Endothelial cell of umbilical vein (primary cell): ENCODE data around the gene DHX34. TPM values are rescaled to one million over a fixed set of nuclear protein-coding genes. Genes with fewer than 3 reads are reported as not detected.

Experiments
- BruUV-seq: library from RNA; stranded (reverse); fragments of 400-500 nt; replicated peaks from 2 replicates; lab custom pipeline; 2021; lab: Mats Ljungman, UMichigan
- CTCF ChIA-PET: fragments of 300-600, 350-600 bp; sonication (Branson Sonifier 250); formaldehyde crosslinking; loops from one replicate; lab custom pipeline; 2021; ENCODE audit warnings: antibody characterized with exemption, inconsistent platforms; lab: Charles Lee
- POLR2A ChIA-PET: fragments of 300-600, 350-600 bp; sonication (Branson Sonifier 250); formaldehyde crosslinking; loops from one replicate; lab custom pipeline; 2021; ENCODE audit warnings: antibody characterized with exemption, inconsistent platforms; lab: Charles Lee
- DNase-seq: peaks from one replicate; pipeline ENCODE4 v3.0.0-alpha.2; 2011; ENCODE audit warnings: low read depth, low spot score
- FAIRE-seq: peaks from 2 replicates; lab custom pipeline; 2011; peaks lifted over from hg19 to GRCh38; lab: Jason Lieb, UNC
- H2AFZ ChIP-seq: 2 replicates; pipeline ENCODE4 v1.6.0; 2012; ENCODE audit warnings: low read depth, low read length, control low read depth, inconsistent platforms
- H3K27ac ChIP-seq: 2 replicates; pipeline ENCODE4 v1.5.1; 2011; ENCODE audit warnings: low read depth, mild to moderate bottlenecking, control low read depth, low read length, moderate library complexity; ENCODE audit not compliant: insufficient read depth
- H3K27me3 ChIP-seq, 2 experiments: 2 replicates each; pipeline versions ENCODE4 v1.6.0 to v1.6.1; 2011; ENCODE audit warnings: low read length in 2 of 2, mixed read lengths in 1 of 2; ENCODE audit not compliant: control insufficient read depth in 2 of 2, insufficient read depth in 2 of 2
- H3K36me3 ChIP-seq, 2 experiments: 2 replicates in 1 of 2; 3 replicates in 1 of 2; pipeline ENCODE4 v1.5.1; 2011; ENCODE audit warnings: low read length in 2 of 2, mild to moderate bottlenecking in 1 of 2, moderate library complexity in 1 of 2; ENCODE audit not compliant: control insufficient read depth in 2 of 2, insufficient read depth in 2 of 2; ENCODE audit errors: extremely low read depth in 1 of 2
- H3K4me1 ChIP-seq: 3 replicates; pipeline ENCODE4 v1.5.1; 2011; ENCODE audit warnings: mild to moderate bottlenecking, low read length; ENCODE audit not compliant: control insufficient read depth, insufficient read depth; ENCODE audit errors: extremely low read depth
- H3K4me2 ChIP-seq: 2 replicates; pipeline ENCODE4 v1.6.1; 2011; ENCODE audit warnings: low read length, control low read depth, mixed read lengths; ENCODE audit not compliant: insufficient read depth
- H3K4me3 ChIP-seq, 3 experiments: fragments of 200-600 bp in 1 of 3; sonication (generic), shearing (Covaris generic) in 1 of 3; replicated peaks in 1 of 3; 2 replicates each; pipeline ENCODE4 v1.5.1; 2011 to 2016; ENCODE audit warnings: control low read depth in 3 of 3, low read length in 3 of 3, mild to moderate bottlenecking in 2 of 3, inconsistent platforms in 1 of 3, low read depth in 1 of 3, moderate library complexity in 1 of 3; ENCODE audit not compliant: insufficient read depth in 1 of 3
- H3K79me2 ChIP-seq: 2 replicates; pipeline ENCODE4 v1.6.0; 2012; ENCODE audit warnings: low read length, inconsistent platforms; ENCODE audit not compliant: control insufficient read depth, insufficient read depth
- H3K9ac ChIP-seq: replicated peaks from 2 replicates; pipeline ENCODE3; 2011; ENCODE audit warnings: low read length, control low read depth; ENCODE audit not compliant: insufficient read depth; ENCODE audit errors: extremely low read depth
- H3K9me1 ChIP-seq: replicated peaks from 3 replicates; pipeline ENCODE4 v1.6.0; 2011; ENCODE audit warnings: mild to moderate bottlenecking, low read length; ENCODE audit not compliant: control insufficient read depth, insufficient read depth; ENCODE audit errors: extremely low read depth
- H3K9me3 ChIP-seq: replicated peaks from 2 replicates; pipeline ENCODE4 v1.5.1; 2012; ENCODE audit warnings: low read length, inconsistent platforms; ENCODE audit not compliant: control insufficient read depth, insufficient read depth
- H4K20me1 ChIP-seq: replicated peaks from 2 replicates; pipeline ENCODE3; 2011; ENCODE audit warnings: mild to moderate bottlenecking, low read length; ENCODE audit not compliant: control insufficient read depth, insufficient read depth; ENCODE audit errors: extremely low read depth
- CTCF ChIP-seq, 2 donors: IDR thresholded peaks; 1 replicate in 1 of 2; 2 replicates in 1 of 2; pipeline ENCODE4 v1.5.1; 2011; ENCODE audit warnings: low read length in 2 of 2, mild to moderate bottlenecking in 2 of 2, moderate library complexity in 2 of 2, control low read depth in 1 of 2, inconsistent platforms in 1 of 2, low read depth in 1 of 2; ENCODE audit not compliant: insufficient read depth in 1 of 2; ENCODE audit errors: extremely low read depth in 1 of 2
- EZH2 ChIP-seq: IDR thresholded peaks from 2 replicates; pipeline ENCODE4 v1.6.1; 2012; ENCODE audit warnings: borderline replicate concordance, low read depth, mild to moderate bottlenecking, moderate library complexity, low read length, inconsistent platforms; ENCODE audit not compliant: severe bottlenecking
- FOS ChIP-seq: IDR thresholded peaks from 2 replicates; pipeline ENCODE4 v1.6.1; 2011; ENCODE audit warnings: mild to moderate bottlenecking, low read length, moderate library complexity, borderline replicate concordance; ENCODE audit not compliant: insufficient read depth
- GATA2 ChIP-seq: IDR thresholded peaks from 2 replicates; pipeline ENCODE4 v1.7.0; 2011; ENCODE audit warnings: low read depth, mild to moderate bottlenecking, moderate library complexity, mixed read lengths, low read length; ENCODE audit not compliant: insufficient read length, insufficient read depth
- JUN ChIP-seq: IDR thresholded peaks from 2 replicates; pipeline ENCODE4 v1.6.1; 2011; ENCODE audit warnings: borderline replicate concordance, low read depth; ENCODE audit not compliant: insufficient read length, insufficient read depth
- MYC ChIP-seq: IDR thresholded peaks from one replicate; pipeline ENCODE4 v1.6.1; 2011; ENCODE audit warnings: mild to moderate bottlenecking, low read depth, low read length
- POLR2A ChIP-seq: IDR thresholded peaks from 2 replicates; pipeline ENCODE4 v1.6.1; 2012; ENCODE audit warnings: low read depth, mild to moderate bottlenecking, control low read depth, low read length
- POLR2AphosphoS5 ChIP-seq: IDR thresholded peaks from 2 replicates; pipeline ENCODE4 v1.6.1; 2012; ENCODE audit warnings: low read depth, mild to moderate bottlenecking, control low read depth, low read length, moderate library complexity; ENCODE audit not compliant: insufficient read depth
- dilution Hi-C: fragments of 300-500 bp; cut with MboI; formaldehyde crosslinking; loops from one replicate; pipeline ENCODE4 v1.15.0; 2019; ENCODE audit warnings: low sequenced_read_pairs; ENCODE audit not compliant: extremely low pct_ligation_motif_present
- intact Hi-C: fragments of 100-400 bp; cut with micrococcal nuclease; formaldehyde crosslinking; loops from one replicate; pipeline ENCODE4 v1.10.0; 2022
- polyA plus RNA-seq, 4 experiments: library from polyadenylated mRNA; depleted of rRNA in 3 of 4; stranded (reverse) in 3 of 4; unstranded in 1 of 4; fragments of >200 nt; gene quantifications; 2 replicates each; pipeline versions ENCODE4 v1.2.1 to v1.2.3, GENCODE V29; 2011 to 2012; ENCODE audit warnings: missing spikeins in 1 of 4
- total RNA-seq: library from RNA; stranded (reverse); gene quantifications from 2 replicates; pipeline ENCODE4 v1.2.3, GENCODE V29; 2021
- TF ChIP-seq, protein P1 (sequence below): IDR thresholded peaks from 2 replicates; pipeline ENCODE4 v1.6.1; 2011; ENCODE audit not compliant: insufficient read depth, insufficient read length

Gene DHX34
- total and polyA plus RNA-seq, 2 donors (not counting 3 experiments of a cell fraction or from before 2014, with no cell fraction given), result 12.8 to 20.7 TPM

DNA sequence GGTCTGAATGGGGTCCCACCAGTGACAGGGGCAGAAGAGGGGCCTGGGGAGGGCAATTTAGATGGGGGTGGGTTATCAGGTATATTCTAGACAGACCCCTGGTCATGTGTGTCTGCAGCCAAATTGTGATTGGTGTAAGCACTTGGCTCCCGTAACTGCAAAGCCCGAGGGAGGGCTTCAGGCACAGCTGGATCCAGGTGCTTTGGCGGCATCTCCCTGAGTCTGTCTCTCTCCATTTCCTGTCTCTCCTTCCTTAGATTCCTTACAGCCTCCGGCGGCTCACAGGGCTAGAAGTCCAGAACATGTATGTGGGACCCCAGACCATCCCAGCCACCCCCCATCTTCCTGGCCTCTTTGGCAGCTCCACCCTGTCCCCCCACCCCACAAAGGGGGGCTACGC lies 31.4 kb downstream of the DHX34 start:
- Histone ChIP-seq H3K9me1 (no peaks in the 10 kb centered on the region), H2AFZ (no peak overlapping the region), H3K79me2 (no peaks in the 10 kb centered on the region), H3K27ac (no peak overlapping the region), H3K4me2 (no peak overlapping the region), H3K4me3 (no peak overlapping the region), H3K27me3 (no peaks in the 10 kb centered on the region), H3K36me3 (peaks cover 5 to 55% of the 10 kb centered on the region in 2 experiments), H4K20me1 (no peaks in the 10 kb centered on the region), H3K9me3 (no peaks in the 10 kb centered on the region), H3K9ac (no peak overlapping the region), H3K4me1 (no peaks in the 10 kb centered on the region)
- ChIA-PET POLR2A (no interaction called here), CTCF (no interaction called here)
- no peak for TF ChIP-seq EZH2
- no peak for TF ChIP-seq JUN
- no peak for TF ChIP-seq POLR2AphosphoS5
- TF ChIP-seq POLR2A, result no peak
- TF ChIP-seq FOS, result no peak
- TF ChIP-seq, protein P1, sequence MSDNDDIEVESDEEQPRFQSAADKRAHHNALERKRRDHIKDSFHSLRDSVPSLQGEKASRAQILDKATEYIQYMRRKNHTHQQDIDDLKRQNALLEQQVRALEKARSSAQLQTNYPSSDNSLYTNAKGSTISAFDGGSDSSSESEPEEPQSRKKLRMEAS, result no peak
- TF ChIP-seq MYC, result no peak
- no peak for TF ChIP-seq GATA2
- no peak for TF ChIP-seq CTCF (IDR thresholded peaks at IDR 0.05; ENCODE audit: extremely low read depth in 1 of 2, insufficient read depth in 1 of 2, low read depth in 1 of 2, low read length in 2 of 2)
- no peak for FAIRE-seq
- BruUV-seq, result no TSS peak
- no peak for DNase-seq
- dilution Hi-C loops (no loop called here), intact Hi-C loops (no loop called here)
